Right ventricle myocardium inferior (tissue), 1 donor: ENCODE measurements around the gene NSUN7. TPM values are rescaled to one million over a fixed set of nuclear protein-coding genes. Genes with fewer than 3 reads are reported as not detected.

Experiments used
- total RNA-seq: library from RNA; stranded (reverse); fragmentation: NEBNext Ultra II Directional; extraction: Animal tissue kit (Norgen Biotek cat#: 25700); gene quantifications from one replicate; pipeline ENCODE4 v1.2.1, GENCODE V29; 2021
- donor health status: DM: no; HTN: yes; CAD: no; lungs with severe emphysema.

The NSUN7 gene
- total RNA-seq, 1 donor from 2014 or later, result 0.95 TPM

Other genes with a start within 250 kb of the NSUN7 start
- gene RBM47, start 120.1 kb upstream of the NSUN7 start, total RNA-seq, result 4.7 TPM